GM12878 (cell line): Measurements from ENCODE around the gene TAF11L3. TPM values are rescaled to one million over a fixed set of nuclear protein-coding genes. Genes with fewer than 3 reads are reported as not detected.

Experiments used
- ATAC-seq: fragments of 200-7000 bp; cut with Tn5 transposase; 3 replicates; pipeline ENCODE4 v1.9.1; 2020; ENCODE audit warnings: mild to moderate bottlenecking, moderate library complexity
- BruUV-seq: library from RNA; stranded (reverse); fragments of 400-500 nt; replicated peaks from 2 replicates; lab custom pipeline; 2021; lab: Mats Ljungman, UMichigan
- CTCF ChIA-PET: fragments of 300-600 bp; sonication (Branson Sonifier 250); formaldehyde crosslinking; extraction: SDS; loops from one replicate; lab custom pipeline; 2021; ENCODE audit warnings: inconsistent platforms; lab: Yijun Ruan, JAX
- POLR2A ChIA-PET: fragments of 350-600 bp; formaldehyde crosslinking; extraction: SDS; loops from one replicate; lab custom pipeline; 2021; ENCODE audit warnings: inconsistent platforms; lab: Charles Lee
- RAD21 ChIA-PET: fragments of 300-600 bp; sonication (Branson Sonifier 250); formaldehyde crosslinking; loops from one replicate; lab custom pipeline; 2023; ENCODE audit warnings: antibody characterized with exemption; ENCODE audit not compliant: unreplicated experiment; lab: Charles Lee
- SMC1A ChIA-PET: fragments of 300-600 bp; sonication (Branson Sonifier 250); formaldehyde crosslinking; loops from one replicate; lab custom pipeline; 2023; ENCODE audit not compliant: unreplicated experiment, uncharacterized antibody; lab: Charles Lee
- DNase-seq: peaks from one replicate; pipeline ENCODE4 v3.0.0-alpha.2; 2011; ENCODE audit warnings: low read depth, low spot score
- FAIRE-seq: peaks from 3 replicates; lab custom pipeline; 2011; peaks lifted over from hg19 to GRCh38; lab: Jason Lieb, UNC
- H2AFZ ChIP-seq: 2 replicates; pipeline ENCODE4 v1.6.0; 2011; ENCODE audit warnings: low read depth, low read length, control low read depth; ENCODE audit not compliant: control insufficient read depth
- H3K27ac ChIP-seq: 2 replicates; pipeline ENCODE4 v1.5.1; 2011; ENCODE audit warnings: control low read depth; ENCODE audit not compliant: control insufficient read depth, insufficient read depth
- H3K27me3 ChIP-seq, 2 experiments: replicated peaks in 1 of 2; 2 replicates each; pipeline versions ENCODE4 v1.6.0 to v1.6.1; 2011; ENCODE audit warnings: low read length in 1 of 2; ENCODE audit not compliant: control insufficient read depth in 2 of 2, insufficient read depth in 2 of 2
- H3K36me3 ChIP-seq, 2 experiments: 2 replicates each; pipeline ENCODE4 v1.5.1; 2011; ENCODE audit warnings: low read length in 1 of 2; ENCODE audit not compliant: control insufficient read depth in 2 of 2, insufficient read depth in 2 of 2
- H3K4me1 ChIP-seq: 2 replicates; pipeline ENCODE4 v1.6.1; 2011; ENCODE audit warnings: mild to moderate bottlenecking, low read length, moderate library complexity, mixed read lengths; ENCODE audit not compliant: control insufficient read depth, insufficient read depth
- H3K4me2 ChIP-seq: 2 replicates; pipeline ENCODE4 v1.6.0; 2011; ENCODE audit warnings: control low read depth; ENCODE audit not compliant: control insufficient read depth, insufficient read depth
- H3K4me3 ChIP-seq: fragments of 200-600 bp; sonication (generic); 2 replicates; pipeline ENCODE4 v1.5.1; 2016
- H3K79me2 ChIP-seq: 2 replicates; pipeline ENCODE4 v1.6.0; 2011; ENCODE audit warnings: low read length; ENCODE audit not compliant: control insufficient read depth, insufficient read depth
- H3K9ac ChIP-seq: 2 replicates; pipeline ENCODE4 v1.8.0; 2011; ENCODE audit warnings: low read length, control low read depth, mixed read lengths; ENCODE audit not compliant: control insufficient read depth, insufficient read depth
- H3K9me3 ChIP-seq: replicated peaks from 3 replicates; pipeline ENCODE4 v1.5.1; 2011; ENCODE audit warnings: mild to moderate bottlenecking, low read length; ENCODE audit not compliant: control insufficient read depth, insufficient read depth
- H4K20me1 ChIP-seq: 2 replicates; pipeline ENCODE4 v1.6.0; 2011; ENCODE audit not compliant: control insufficient read depth, insufficient read depth
- RBBP5 ChIP-seq: fragments of 200-600 bp; sonication (generic); conservative IDR thresholded peaks from 2 replicates; pipeline ENCODE4 v1.6.1; 2016
- WGBS: methylation state at CpG from one replicate; pipeline ENCODE4 v1.1.6; 2016; ENCODE audit warnings: low lambda C conversion rate; ENCODE audit not compliant: insufficient replicate concordance, insufficient coverage; ENCODE audit errors: missing lambda C conversion rate; 5-methylcytosine and 5-hydroxymethylcytosine counted together
- in situ Hi-C: fragments of 300-500 bp; cut with MboI; formaldehyde crosslinking; loops from 9 replicates; pipeline ENCODE4 v1.14.3; 2018; ENCODE audit warnings: mixed read lengths
- intact Hi-C: fragments of 100-400 bp; cut with micrococcal nuclease; formaldehyde crosslinking; loops from one replicate; pipeline ENCODE4 v1.14.2; 2022; ENCODE audit not compliant: unreplicated experiment
- polyA plus RNA-seq, 11 experiments: library from polyadenylated mRNA; depleted of rRNA in 4 of 11; unstranded in 6 of 11; stranded (reverse) in 5 of 11; fragments of >200 nt; fragmentation: Nextera tagmentation in 4 of 11; fragmentation: Illumina TruSeq in 1 of 11; extraction: Ambion mirVana in 4 of 11; extraction: Trizol in 1 of 11; gene quantifications; 1 replicate in 1 of 11; 2 replicates in 10 of 11; pipeline versions ENCODE4 v1.2.1 to v1.2.3, GENCODE V29; 2011 to 2016; ENCODE audit warnings: inconsistent platforms in 2 of 11, missing spikeins in 2 of 11, low read depth in 1 of 11
- total RNA-seq, 4 experiments: library from RNA; depleted of rRNA in 3 of 4; stranded (reverse); fragments of >200 nt in 3 of 4; fragmentation: Illumina TruSeq in 1 of 4; extraction: Trizol in 1 of 4; gene quantifications; 2 replicates each; pipeline versions ENCODE4 v1.2.1 to v1.2.3, GENCODE V29; 2013 to 2021
- TF ChIP-seq, protein P1 (sequence below): IDR thresholded peaks from 2 replicates; pipeline ENCODE4 v1.6.1; 2012; ENCODE audit warnings: mild to moderate bottlenecking, low read depth, low read length
- TF ChIP-seq, protein P2 (sequence below): IDR thresholded peaks from 2 replicates; pipeline ENCODE4 v1.6.1; 2011; ENCODE audit warnings: borderline replicate concordance, low read depth, mild to moderate bottlenecking, moderate library complexity, low read length; ENCODE audit not compliant: insufficient read depth, poor library complexity, severe bottlenecking

The TAF11L3 gene
- total and polyA plus RNA-seq, 10 of the 15 experiments (the other 5 are each of a cell fraction or from before 2014, with no cell fraction given), result not detected

DNA sequence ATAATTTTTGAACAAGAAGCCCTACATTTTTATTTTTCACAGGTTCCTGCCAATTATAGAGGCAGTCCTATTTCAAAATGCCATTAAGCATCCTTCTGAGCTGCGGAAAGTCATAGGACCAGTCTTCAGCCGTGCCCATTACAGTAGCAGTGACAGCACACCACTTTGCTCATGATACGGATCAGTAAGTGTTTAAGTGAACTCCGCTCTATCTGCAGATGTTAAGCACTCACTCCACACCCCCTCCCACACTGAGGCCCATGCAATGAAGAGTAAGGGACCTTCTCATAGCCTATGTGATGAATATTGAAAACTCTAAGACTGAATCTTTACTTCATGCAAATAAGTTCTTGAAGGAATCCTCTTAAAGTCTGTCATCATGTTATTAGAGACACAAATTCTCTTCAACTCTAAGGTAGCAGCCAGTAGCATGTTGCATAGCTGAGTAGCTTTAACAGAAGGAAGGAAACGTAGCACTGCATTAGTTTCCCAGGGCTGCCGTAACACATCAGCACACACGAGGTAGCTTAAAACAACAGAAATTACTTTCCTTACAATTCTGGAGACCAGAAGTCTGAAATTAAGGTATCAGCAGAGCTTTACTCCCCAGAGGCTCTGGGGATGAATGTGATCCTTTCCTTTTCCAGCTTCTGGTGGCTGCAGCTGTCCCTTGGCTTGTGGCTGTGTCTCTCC lies 40.4 kb upstream of the TAF11L3 start:
- no peaks in the 10 kb centered on the region for H4K20me1 ChIP-seq
- intact Hi-C loops (no loop called here), in situ Hi-C loops (no loop called here)
- no peaks in the 10 kb centered on the region for H3K4me1 ChIP-seq
- H3K9me3 ChIP-seq, result no peaks in the 10 kb centered on the region
- ChIA-PET CTCF (interaction anchor here (0.6 kb wide), 1 partner anchor 116 kb away, joined by 4 read pairs; no protein-coding TSS in a partner anchor), SMC1A (interaction anchor here (1.3 kb wide), 1 partner anchor 11 kb away, joined by 5 read pairs; no protein-coding TSS in a partner anchor), POLR2A (no interaction called here), RAD21 (no interaction called here)
- no peaks in the 10 kb centered on the region for H3K36me3 ChIP-seq
- no peak overlapping the region for H3K4me2 ChIP-seq
- TF ChIP-seq RBBP5, result no peak
- TF ChIP-seq, protein P1, sequence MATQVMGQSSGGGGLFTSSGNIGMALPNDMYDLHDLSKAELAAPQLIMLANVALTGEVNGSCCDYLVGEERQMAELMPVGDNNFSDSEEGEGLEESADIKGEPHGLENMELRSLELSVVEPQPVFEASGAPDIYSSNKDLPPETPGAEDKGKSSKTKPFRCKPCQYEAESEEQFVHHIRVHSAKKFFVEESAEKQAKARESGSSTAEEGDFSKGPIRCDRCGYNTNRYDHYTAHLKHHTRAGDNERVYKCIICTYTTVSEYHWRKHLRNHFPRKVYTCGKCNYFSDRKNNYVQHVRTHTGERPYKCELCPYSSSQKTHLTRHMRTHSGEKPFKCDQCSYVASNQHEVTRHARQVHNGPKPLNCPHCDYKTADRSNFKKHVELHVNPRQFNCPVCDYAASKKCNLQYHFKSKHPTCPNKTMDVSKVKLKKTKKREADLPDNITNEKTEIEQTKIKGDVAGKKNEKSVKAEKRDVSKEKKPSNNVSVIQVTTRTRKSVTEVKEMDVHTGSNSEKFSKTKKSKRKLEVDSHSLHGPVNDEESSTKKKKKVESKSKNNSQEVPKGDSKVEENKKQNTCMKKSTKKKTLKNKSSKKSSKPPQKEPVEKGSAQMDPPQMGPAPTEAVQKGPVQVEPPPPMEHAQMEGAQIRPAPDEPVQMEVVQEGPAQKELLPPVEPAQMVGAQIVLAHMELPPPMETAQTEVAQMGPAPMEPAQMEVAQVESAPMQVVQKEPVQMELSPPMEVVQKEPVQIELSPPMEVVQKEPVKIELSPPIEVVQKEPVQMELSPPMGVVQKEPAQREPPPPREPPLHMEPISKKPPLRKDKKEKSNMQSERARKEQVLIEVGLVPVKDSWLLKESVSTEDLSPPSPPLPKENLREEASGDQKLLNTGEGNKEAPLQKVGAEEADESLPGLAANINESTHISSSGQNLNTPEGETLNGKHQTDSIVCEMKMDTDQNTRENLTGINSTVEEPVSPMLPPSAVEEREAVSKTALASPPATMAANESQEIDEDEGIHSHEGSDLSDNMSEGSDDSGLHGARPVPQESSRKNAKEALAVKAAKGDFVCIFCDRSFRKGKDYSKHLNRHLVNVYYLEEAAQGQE, result no peak
- TF ChIP-seq, protein P2, sequence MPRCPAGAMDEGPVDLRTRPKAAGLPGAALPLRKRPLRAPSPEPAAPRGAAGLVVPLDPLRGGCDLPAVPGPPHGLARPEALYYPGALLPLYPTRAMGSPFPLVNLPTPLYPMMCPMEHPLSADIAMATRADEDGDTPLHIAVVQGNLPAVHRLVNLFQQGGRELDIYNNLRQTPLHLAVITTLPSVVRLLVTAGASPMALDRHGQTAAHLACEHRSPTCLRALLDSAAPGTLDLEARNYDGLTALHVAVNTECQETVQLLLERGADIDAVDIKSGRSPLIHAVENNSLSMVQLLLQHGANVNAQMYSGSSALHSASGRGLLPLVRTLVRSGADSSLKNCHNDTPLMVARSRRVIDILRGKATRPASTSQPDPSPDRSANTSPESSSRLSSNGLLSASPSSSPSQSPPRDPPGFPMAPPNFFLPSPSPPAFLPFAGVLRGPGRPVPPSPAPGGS, result no peak
- DNase-seq, result no peak
- no peaks in the 10 kb centered on the region for H3K79me2 ChIP-seq
- no peak overlapping the region for H3K9ac ChIP-seq
- ATAC-seq, result no peak
- 32% methylated on average over 7 of the region's 7 CpGs for WGBS
- BruUV-seq, result no TSS peak
- H3K27ac ChIP-seq, result no peak overlapping the region
- no peaks in the 10 kb centered on the region for H3K27me3 ChIP-seq
- FAIRE-seq, result no peak
- H2AFZ ChIP-seq, result no peak overlapping the region
- H3K4me3 ChIP-seq, result no peak overlapping the region
